IMR-90 (cell line): ENCODE measurements around the gene ZNF616. TPM values are rescaled to one million over a fixed set of nuclear protein-coding genes. Genes with fewer than 3 reads are reported as not detected.
"Not testable (repeated sequence)": the region's sequence is repeated elsewhere in the genome, so short reads cannot be mapped to it uniquely, and the experiment has no call there.

Source experiments
- ATAC-seq: fragments of 200-7000 bp; cut with Tn5 transposase; 2 replicates; pipeline ENCODE4 v1.9.1; 2020; ENCODE audit warnings: low read depth, mild to moderate bottlenecking, moderate library complexity
- BruUV-seq: library from RNA; stranded (reverse); fragments of 400-500 nt; replicated peaks from 2 replicates; lab custom pipeline; 2021; lab: Mats Ljungman, UMichigan
- CTCF ChIA-PET: fragments of 300-600 bp; formaldehyde crosslinking; extraction: SDS; loops from one replicate; lab custom pipeline; 2021; ENCODE audit warnings: antibody characterized with exemption; lab: Yijun Ruan, JAX
- POLR2A ChIA-PET: fragments of 300-600 bp; sonication (Branson Sonifier 250); formaldehyde crosslinking; loops from one replicate; lab custom pipeline; 2022; ENCODE audit warnings: antibody characterized with exemption; ENCODE audit not compliant: unreplicated experiment; lab: Charles Lee
- DNase-seq: peaks from one replicate; pipeline ENCODE4 v3.0.0; 2013
- H2AFZ ChIP-seq: replicated peaks from 2 replicates; pipeline ENCODE3; 2013; ENCODE audit warnings: low read length, mild to moderate bottlenecking; ENCODE audit not compliant: poor library complexity
- H2AK5ac ChIP-seq: 2 replicates; pipeline ENCODE4 v1.6.1; 2013; ENCODE audit warnings: low read depth, low read length, inconsistent platforms
- H2AK9ac ChIP-seq: replicated peaks from 2 replicates; pipeline ENCODE3; 2013; ENCODE audit warnings: mild to moderate bottlenecking, low read depth, low read length, moderate library complexity; ENCODE audit not compliant: poor library complexity
- H2BK120ac ChIP-seq: 2 replicates; pipeline ENCODE4 v1.6.1; 2013; ENCODE audit warnings: low read depth, low read length, inconsistent platforms
- H2BK15ac ChIP-seq: 3 replicates; pipeline ENCODE4 v1.6.1; 2013; ENCODE audit warnings: low read depth, low read length, inconsistent platforms
- H2BK20ac ChIP-seq: 2 replicates; pipeline ENCODE4 v1.6.1; 2013; ENCODE audit warnings: low read depth, mild to moderate bottlenecking, inconsistent platforms, low read length, moderate library complexity
- H2BK5ac ChIP-seq: 2 replicates; pipeline ENCODE4 v1.6.1; 2013; ENCODE audit warnings: mild to moderate bottlenecking, low read depth, low read length, inconsistent platforms; ENCODE audit not compliant: poor library complexity, severe bottlenecking
- H3K14ac ChIP-seq: replicated peaks from 2 replicates; pipeline ENCODE4 v1.6.1; 2013; ENCODE audit warnings: low read depth, low read length, inconsistent platforms
- H3K18ac ChIP-seq: 2 replicates; pipeline ENCODE4 v1.6.1; 2013; ENCODE audit warnings: low read depth, low read length, control low read depth
- H3K23ac ChIP-seq: 2 replicates; pipeline ENCODE4 v1.6.1; 2013; ENCODE audit warnings: low read depth, low read length, inconsistent platforms
- H3K27ac ChIP-seq: 2 replicates; pipeline ENCODE4 v1.5.1; 2013; ENCODE audit warnings: mild to moderate bottlenecking, control low read depth, low read length; ENCODE audit not compliant: insufficient read depth
- H3K27me3 ChIP-seq: 2 replicates; pipeline ENCODE4 v1.6.1; 2013; ENCODE audit warnings: low read length; ENCODE audit not compliant: control insufficient read depth, insufficient read depth
- H3K36me3 ChIP-seq: 2 replicates; pipeline ENCODE4 v1.6.1; 2013; ENCODE audit warnings: low read length, mixed read lengths; ENCODE audit not compliant: control insufficient read depth, insufficient read depth
- H3K4ac ChIP-seq: 2 replicates; pipeline ENCODE4 v1.6.1; 2013; ENCODE audit warnings: low read depth, low read length, inconsistent platforms
- H3K4me1 ChIP-seq: 2 replicates; pipeline ENCODE4 v1.6.1; 2013; ENCODE audit warnings: low read length, mixed read lengths; ENCODE audit not compliant: control insufficient read depth, insufficient read depth
- H3K4me2 ChIP-seq: 2 replicates; pipeline ENCODE4 v1.6.1; 2013; ENCODE audit warnings: low read depth, mild to moderate bottlenecking, control low read depth, low read length, moderate library complexity
- H3K4me3 ChIP-seq: 2 replicates; pipeline ENCODE4 v1.5.1; 2013; ENCODE audit warnings: low read depth, mild to moderate bottlenecking, control low read depth, low read length, moderate library complexity; ENCODE audit not compliant: insufficient read depth
- H3K56ac ChIP-seq: 2 replicates; pipeline ENCODE4 v1.6.1; 2013; ENCODE audit warnings: low read length, inconsistent platforms; ENCODE audit not compliant: insufficient read depth; ENCODE audit errors: extremely low read depth
- H3K79me1 ChIP-seq, 2 experiments: 2 replicates each; pipeline ENCODE4 v1.6.1; 2013; ENCODE audit warnings: low read length in 2 of 2, inconsistent platforms in 1 of 2, low read depth in 1 of 2
- H3K9ac ChIP-seq: 2 replicates; pipeline ENCODE4 v1.6.1; 2013; ENCODE audit warnings: low read depth, low read length, control low read depth
- H3K9me1 ChIP-seq: 2 replicates; pipeline ENCODE4 v1.6.1; 2013; ENCODE audit warnings: low read length, inconsistent platforms; ENCODE audit not compliant: insufficient read depth
- H3K9me3 ChIP-seq: 2 replicates; pipeline ENCODE4 v1.6.1; 2013; ENCODE audit warnings: low read length; ENCODE audit not compliant: control insufficient read depth, insufficient read depth
- H4K20me1 ChIP-seq: 2 replicates; pipeline ENCODE4 v1.6.1; 2013; ENCODE audit warnings: low read length, inconsistent platforms; ENCODE audit not compliant: insufficient read depth
- H4K5ac ChIP-seq: 2 replicates; pipeline ENCODE4 v1.6.1; 2013; ENCODE audit warnings: mild to moderate bottlenecking, low read depth, low read length, control low read depth
- H4K8ac ChIP-seq, 2 experiments: 2 replicates each; pipeline ENCODE4 v1.6.1; 2013; ENCODE audit warnings: low read depth in 2 of 2, low read length in 2 of 2, control low read depth in 1 of 2, inconsistent platforms in 1 of 2
- H4K91ac ChIP-seq: 2 replicates; pipeline ENCODE4 v1.6.1; 2013; ENCODE audit warnings: low read depth, low read length, inconsistent platforms; ENCODE audit not compliant: insufficient read depth
- CTCF ChIP-seq: conservative IDR thresholded peaks from 2 replicates; pipeline ENCODE4 v1.5.1; 2012; ENCODE audit warnings: mild to moderate bottlenecking, low read depth, low read length, improper control_type of control experiment
- FOS ChIP-seq: fragments of 150-350 bp; IDR thresholded peaks from 2 replicates; pipeline ENCODE4 v1.6.1; 2016; ENCODE audit warnings: low read depth, low read length
- MAZ ChIP-seq: IDR thresholded peaks from 2 replicates; pipeline ENCODE4 v1.6.1; 2012; ENCODE audit warnings: low read depth, mild to moderate bottlenecking, low read length, improper control_type of control experiment, moderate library complexity, borderline replicate concordance
- RFX5 ChIP-seq: IDR thresholded peaks from 2 replicates; pipeline ENCODE4 v1.8.0; 2012; ENCODE audit warnings: low read depth, mild to moderate bottlenecking, low read length, moderate library complexity
- WGBS, 2 experiments: methylation state at CpG; one replicate each; pipeline versions ENCODE4 v1.1.5 to v1.1.7; 2013; ENCODE audit warnings: missing lambda C conversion rate in 2 of 2; ENCODE audit not compliant: insufficient read length in 1 of 2; ENCODE audit errors: extremely low coverage in 2 of 2; 5-methylcytosine and 5-hydroxymethylcytosine counted together
- dilution Hi-C: fragments of 300-500 bp; cut with HindIII; formaldehyde crosslinking; loops from one replicate; pipeline ENCODE4 v1.14.3; 2018; ENCODE audit warnings: low sequenced_read_pairs; ENCODE audit not compliant: unreplicated experiment
- in situ Hi-C: fragments of 300-500 bp; cut with MboI; formaldehyde crosslinking; loops from 3 replicates; pipeline ENCODE4 v1.14.3; 2019; ENCODE audit warnings: low sequenced_read_pairs, inconsistent platforms, mixed read lengths
- intact Hi-C: fragments of 100-400 bp; cut with micrococcal nuclease; formaldehyde crosslinking; loops from 2 replicates; pipeline ENCODE4 v1.10.0; 2022
- polyA plus RNA-seq, 3 experiments: library from polyadenylated mRNA; depleted of rRNA; stranded (reverse); fragments of >200 nt; gene quantifications; 2 replicates each; pipeline ENCODE4 v1.2.3, GENCODE V29; 2012; ENCODE audit warnings: low replicate concordance in 1 of 3
- total RNA-seq: library from RNA; depleted of rRNA; stranded (reverse); fragments of >200 nt; gene quantifications from 2 replicates; pipeline ENCODE4 v1.2.3, GENCODE V29; 2012

ZNF616 gene
- total and polyA plus RNA-seq, 2 of the 4 experiments (the other 2 are of a cell fraction): 2.8 to 13.6 TPM

- H3K23ac ChIP-seq: no peak overlapping the region
- H3K9me3 ChIP-seq: peaks cover 29% of the 10 kb centered on the region
- H3K36me3 ChIP-seq: no peaks in the 10 kb centered on the region
- no peak overlapping the region for H4K5ac ChIP-seq
- BruUV-seq: no TSS peak
- POLR2A ChIA-PET: no interaction called here
- intact Hi-C loops (no loop called here), in situ Hi-C loops (no loop called here), dilution Hi-C loops (no loop called here)
- no peak overlapping the region for H4K8ac ChIP-seq
- no CpG with 5 or more reads among the region's 2 CpGs for WGBS, 2 experiments
- no peaks in the 10 kb centered on the region for H3K9me1 ChIP-seq
- no peak overlapping the region for H2BK5ac ChIP-seq
- no peak overlapping the region for H2BK120ac ChIP-seq
- H3K79me1 ChIP-seq: peaks cover 0 to 8% of the 10 kb centered on the region in 2 experiments; a peak in 1 of 4 replicates
- TF ChIP-seq FOS (no peak), RFX5 (no peak), CTCF (no peak), MAZ (no peak)
- no peak overlapping the region for H2AK5ac ChIP-seq
- CTCF ChIA-PET: no interaction called here
- H3K4ac ChIP-seq: no peak overlapping the region
- no peak overlapping the region for H2BK20ac ChIP-seq
- H4K20me1 ChIP-seq: no peaks in the 10 kb centered on the region
- H3K27me3 ChIP-seq: no peaks in the 10 kb centered on the region
- H2AFZ ChIP-seq: no peak overlapping the region
- H3K4me2 ChIP-seq: no peak overlapping the region
- no peak overlapping the region for H3K56ac ChIP-seq
- no peak for DNase-seq
- no peak overlapping the region for H3K27ac ChIP-seq
- H3K14ac ChIP-seq: no peak overlapping the region
- no peaks in the 10 kb centered on the region for H3K4me1 ChIP-seq
- no peak overlapping the region for H3K9ac ChIP-seq
- no peak overlapping the region for H2AK9ac ChIP-seq
- H2BK15ac ChIP-seq: no peak overlapping the region
- no peak overlapping the region for H3K18ac ChIP-seq
- H3K4me3 ChIP-seq: no peak overlapping the region
- ATAC-seq: no peak
- no peak overlapping the region for H4K91ac ChIP-seq
Observed at GRCh38 chr19:52099497-52100138, 40.1 kb downstream of the ZNF616 start.

- BruUV-seq, H3K18ac ChIP-seq, H3K9ac ChIP-seq, intact Hi-C loops, POLR2A ChIA-PET, H2BK5ac ChIP-seq, H3K27me3 ChIP-seq, H2BK20ac ChIP-seq, CTCF ChIA-PET, in situ Hi-C loops, H3K36me3 ChIP-seq, H3K4ac ChIP-seq, H4K8ac ChIP-seq, H3K23ac ChIP-seq, H2AFZ ChIP-seq, H3K4me1 ChIP-seq, H4K91ac ChIP-seq, ATAC-seq, H4K5ac ChIP-seq, H2AK9ac ChIP-seq, H3K4me2 ChIP-seq, H3K4me3 ChIP-seq, H3K27ac ChIP-seq, H3K56ac ChIP-seq, H2BK15ac ChIP-seq, H2BK120ac ChIP-seq, DNase-seq, H4K20me1 ChIP-seq, H3K9me1 ChIP-seq, H2AK5ac ChIP-seq, H3K14ac ChIP-seq, dilution Hi-C loops: not testable (repeated sequence)
- WGBS, 2 experiments: no CpG with 5 or more reads among the region's 3 CpGs
- Histone ChIP-seq H3K79me1 (peaks cover 8 to 19% of the 10 kb centered on the region in 2 experiments; a peak in 3 of 4 replicates), H3K9me3 (peaks cover 32% of the 10 kb centered on the region)
Observed at GRCh38 chr19:52096416-52096815, 43.3 kb downstream of the ZNF616 start.
